Endodermal cell (in vitro differentiated cells): ENCODE measurements around the gene KIAA1210. TPM values are rescaled to one million over a fixed set of nuclear protein-coding genes. Genes with fewer than 3 reads are reported as not detected.
A peak's percentile ranks its signal among the peaks of the same experiment; 100 is the strongest.

ENCODE experiments used
- DNase-seq: peaks from one replicate; pipeline ENCODE4 v3.0.0-alpha.2; 2017
- H3K27ac ChIP-seq: 2 replicates; pipeline ENCODE4 v1.5.1; 2013; ENCODE audit warnings: mild to moderate bottlenecking, low read depth, low read length, moderate library complexity
- H3K27me3 ChIP-seq: 2 replicates; pipeline ENCODE4 v1.6.1; 2013; ENCODE audit warnings: mild to moderate bottlenecking, low read length, moderate library complexity; ENCODE audit not compliant: insufficient read depth, control insufficient read depth, poor library complexity, severe bottlenecking
- H3K36me3 ChIP-seq: 2 replicates; pipeline ENCODE4 v1.7.0; 2013; ENCODE audit warnings: mild to moderate bottlenecking, low read length, moderate library complexity; ENCODE audit not compliant: control insufficient read depth, insufficient read depth
- H3K4me1 ChIP-seq: one replicate; pipeline ENCODE4 v1.7.0; 2013; ENCODE audit warnings: low read length; ENCODE audit not compliant: control insufficient read depth, insufficient read depth
- H3K4me3 ChIP-seq: 2 replicates; pipeline ENCODE4 v1.5.1; 2013; ENCODE audit warnings: mild to moderate bottlenecking, low read length, moderate library complexity
- H3K9ac ChIP-seq: 2 replicates; pipeline ENCODE4 v1.6.1; 2013; ENCODE audit warnings: mild to moderate bottlenecking, low read length, moderate library complexity; ENCODE audit not compliant: poor library complexity, severe bottlenecking; ENCODE audit errors: extremely low read depth
- H3K9me3 ChIP-seq: 2 replicates; pipeline ENCODE4 v1.6.1; 2013; ENCODE audit warnings: mild to moderate bottlenecking, low read length, moderate library complexity; ENCODE audit not compliant: control insufficient read depth
- H3K27ac Mint-ChIP-seq: 2 replicates; pipeline ENCODE4 v1.8.0; 2020; ENCODE audit warnings: mixed read lengths
- H3K27me3 Mint-ChIP-seq: 2 replicates; pipeline ENCODE4 v1.8.0; 2021; ENCODE audit warnings: mild to moderate bottlenecking, mixed read lengths; ENCODE audit not compliant: insufficient read depth
- H3K36me3 Mint-ChIP-seq: 2 replicates; pipeline ENCODE4 v1.8.0; 2020; ENCODE audit warnings: low read depth, mixed read lengths
- H3K4me1 Mint-ChIP-seq: 2 replicates; pipeline ENCODE4 v1.8.0; 2020; ENCODE audit warnings: mixed read lengths
- H3K4me3 Mint-ChIP-seq: 2 replicates; pipeline ENCODE4 v1.8.0; 2020; ENCODE audit warnings: mild to moderate bottlenecking, moderate library complexity, mixed read lengths
- H3K9me3 Mint-ChIP-seq: 2 replicates; pipeline ENCODE4 v1.8.0; 2020; ENCODE audit warnings: mild to moderate bottlenecking, mixed read lengths
- WGBS, 2 experiments: methylation state at CpG; one replicate each; pipeline versions ENCODE4 v1.1.5 to v1.1.7; 2013; ENCODE audit warnings: missing lambda C conversion rate in 2 of 2, mixed read lengths in 1 of 2; ENCODE audit not compliant: insufficient coverage in 1 of 2, insufficient read length in 1 of 2; 5-methylcytosine and 5-hydroxymethylcytosine counted together
- total RNA-seq, 2 donors: library from RNA; stranded (reverse); fragmentation: NEBNext Ultra II Directional in 1 of 2; extraction: Animal tissue kit (Norgen Biotek cat#: 25700) in 1 of 2; gene quantifications; 2 replicates in 1 of 2; 3 replicates in 1 of 2; pipeline ENCODE4 v1.2.1, GENCODE V29; 2021
- TF ChIP-seq, protein P1 (sequence below): fragments of 200-600 bp; sonication (generic); conservative IDR thresholded peaks from 2 replicates; pipeline ENCODE4 v1.5.0; 2021; ENCODE audit warnings: antibody characterized with exemption, mild to moderate bottlenecking

KIAA1210 gene
- total RNA-seq, 2 donors from 2014 or later, result not detected

DNA sequence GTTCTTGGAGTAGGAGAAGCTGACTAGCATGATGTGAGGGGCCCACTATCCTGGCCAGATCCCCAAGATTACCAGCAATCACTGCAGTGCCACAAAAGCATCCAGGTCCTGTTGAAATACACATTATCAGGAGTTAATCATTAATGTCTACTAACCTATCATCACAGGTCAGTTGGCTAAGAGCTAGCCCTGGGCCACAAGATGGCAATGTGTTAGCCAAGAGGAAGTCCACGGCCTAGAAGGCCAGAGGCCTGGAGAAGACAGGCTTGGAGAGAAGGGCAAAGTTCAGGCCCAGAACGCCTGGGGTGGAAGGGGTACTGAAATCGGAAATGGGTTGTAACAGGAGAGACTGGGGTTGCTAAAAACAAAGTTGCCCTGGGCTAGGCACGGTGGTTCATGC lies 19.9 kb upstream of the KIAA1210 start:
- H3K36me3 Mint-ChIP-seq, result no peaks in the 10 kb centered on the region
- TF ChIP-seq, protein P1, sequence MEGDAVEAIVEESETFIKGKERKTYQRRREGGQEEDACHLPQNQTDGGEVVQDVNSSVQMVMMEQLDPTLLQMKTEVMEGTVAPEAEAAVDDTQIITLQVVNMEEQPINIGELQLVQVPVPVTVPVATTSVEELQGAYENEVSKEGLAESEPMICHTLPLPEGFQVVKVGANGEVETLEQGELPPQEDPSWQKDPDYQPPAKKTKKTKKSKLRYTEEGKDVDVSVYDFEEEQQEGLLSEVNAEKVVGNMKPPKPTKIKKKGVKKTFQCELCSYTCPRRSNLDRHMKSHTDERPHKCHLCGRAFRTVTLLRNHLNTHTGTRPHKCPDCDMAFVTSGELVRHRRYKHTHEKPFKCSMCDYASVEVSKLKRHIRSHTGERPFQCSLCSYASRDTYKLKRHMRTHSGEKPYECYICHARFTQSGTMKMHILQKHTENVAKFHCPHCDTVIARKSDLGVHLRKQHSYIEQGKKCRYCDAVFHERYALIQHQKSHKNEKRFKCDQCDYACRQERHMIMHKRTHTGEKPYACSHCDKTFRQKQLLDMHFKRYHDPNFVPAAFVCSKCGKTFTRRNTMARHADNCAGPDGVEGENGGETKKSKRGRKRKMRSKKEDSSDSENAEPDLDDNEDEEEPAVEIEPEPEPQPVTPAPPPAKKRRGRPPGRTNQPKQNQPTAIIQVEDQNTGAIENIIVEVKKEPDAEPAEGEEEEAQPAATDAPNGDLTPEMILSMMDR, result no peak
- H3K27me3 Mint-ChIP-seq, result peaks cover 3% of the 10 kb centered on the region
- H3K4me1 Mint-ChIP-seq, result no peaks in the 10 kb centered on the region
- peaks cover 41% of the 10 kb centered on the region for H3K9me3 Mint-ChIP-seq
- no peak overlapping the region for H3K4me3 Mint-ChIP-seq
- DNase-seq, result no peak
- no peak overlapping the region for H3K27ac Mint-ChIP-seq
- no peaks in the 10 kb centered on the region for H3K9me3 ChIP-seq
- WGBS, 2 experiments, result 90% methylated on average over 4 of the region's 4 CpGs; no CpG with 5 or more reads in 1 of the 2 experiments
- H3K27me3 ChIP-seq, result no peaks in the 10 kb centered on the region
- no peak overlapping the region for H3K27ac ChIP-seq
- peaks cover 3% of the 10 kb centered on the region for H3K4me1 ChIP-seq
- no peak overlapping the region for H3K4me3 ChIP-seq
- H3K36me3 ChIP-seq, result no peaks in the 10 kb centered on the region
- H3K9ac ChIP-seq, result no peak overlapping the region

DNA sequence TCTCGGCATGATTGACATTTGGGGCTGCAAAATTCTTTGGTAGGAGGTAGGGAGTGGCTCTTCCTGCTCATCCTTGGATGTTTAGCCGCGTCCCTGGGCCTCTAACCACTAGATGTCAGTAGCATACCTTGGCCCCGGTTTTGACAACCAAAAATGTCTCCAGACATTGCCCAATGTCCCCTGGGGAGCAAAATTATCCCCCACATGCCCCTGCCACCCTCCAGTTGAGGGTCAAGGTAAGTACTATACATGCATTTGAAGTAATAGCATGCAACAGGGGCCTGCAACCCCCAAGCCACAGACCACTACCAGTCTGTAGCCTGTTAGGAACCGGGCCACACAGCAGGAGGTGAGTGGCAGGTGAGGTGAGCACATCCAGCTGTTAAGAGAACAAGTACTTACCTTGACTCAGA lies 17.6 kb upstream of the KIAA1210 start:
- Mint-ChIP-seq H3K4me1 (no peaks in the 10 kb centered on the region), H3K27me3 (no peaks in the 10 kb centered on the region), H3K36me3 (no peaks in the 10 kb centered on the region), H3K27ac (no peak overlapping the region), H3K9me3 (peaks cover 36% of the 10 kb centered on the region), H3K4me3 (no peak overlapping the region)
- peak; percentile 71 for DNase-seq
- 0 to 36% methylated on average over 1 to 5 of the region's 5 CpGs for WGBS, 2 experiments
- TF ChIP-seq, protein P1, result peak; percentile 71
- H3K4me1 ChIP-seq, result peaks cover 3% of the 10 kb centered on the region
- H3K9me3 ChIP-seq, result no peaks in the 10 kb centered on the region
- no peak overlapping the region for H3K9ac ChIP-seq
- H3K27me3 ChIP-seq, result no peaks in the 10 kb centered on the region
- no peak overlapping the region for H3K4me3 ChIP-seq
- H3K36me3 ChIP-seq, result no peaks in the 10 kb centered on the region
- H3K27ac ChIP-seq, result no peak overlapping the region

DNA sequence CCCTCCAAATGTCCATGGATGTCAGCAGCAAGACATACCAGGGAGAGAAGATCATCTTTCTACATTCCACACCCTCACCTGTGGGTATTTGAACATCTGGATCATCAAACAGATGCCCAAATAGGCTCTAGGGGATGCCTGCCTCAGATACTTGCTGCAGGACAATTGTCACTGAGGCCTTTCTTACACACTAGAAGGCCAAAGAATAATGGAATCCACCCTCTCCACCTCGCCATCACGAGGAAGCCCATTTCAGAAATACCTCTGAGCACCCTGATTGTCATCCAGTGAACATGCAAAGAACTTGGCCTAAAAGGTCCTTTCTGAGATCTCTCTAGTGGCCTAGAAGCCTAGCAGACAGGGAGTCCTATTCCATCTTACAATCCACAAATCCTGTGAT lies 6.9 kb upstream of the KIAA1210 start:
- no peaks in the 10 kb centered on the region for H3K27me3 ChIP-seq
- Mint-ChIP-seq H3K4me3 (no peak overlapping the region), H3K27me3 (no peaks in the 10 kb centered on the region), H3K27ac (no peak overlapping the region), H3K9me3 (peaks cover 68% of the 10 kb centered on the region), H3K36me3 (no peaks in the 10 kb centered on the region), H3K4me1 (no peaks in the 10 kb centered on the region)
- WGBS, 2 experiments, result 94% methylated on average over 2 of the region's 2 CpGs; no CpG with 5 or more reads in 1 of the 2 experiments
- no peaks in the 10 kb centered on the region for H3K36me3 ChIP-seq
- no peak overlapping the region for H3K9ac ChIP-seq
- H3K27ac ChIP-seq, result no peak overlapping the region
- TF ChIP-seq, protein P1, result no peak
- no peak for DNase-seq
- no peaks in the 10 kb centered on the region for H3K4me1 ChIP-seq
- no peaks in the 10 kb centered on the region for H3K9me3 ChIP-seq
- H3K4me3 ChIP-seq, result no peak overlapping the region
